ENCODE data around the gene SBK3.

- TF ChIP-seq CTCF (IDR thresholded peaks at IDR 0.05) (no peak), POLR2AphosphoS5 (IDR thresholded peaks at IDR 0.05; ENCODE audit: low read depth, low read length) (no peak)
Measured at GRCh38 chr19:55539090-55539984, 6.0 kb downstream of the SBK3 start.
